Keratinocyte (primary cell): ENCODE measurements around the gene CUBN. TPM values are rescaled to one million over a fixed set of nuclear protein-coding genes. Genes with fewer than 3 reads are reported as not detected.

ENCODE experiments used
- DNase-seq: peaks from one replicate; pipeline ENCODE4 v3.0.0-alpha.2; 2011; ENCODE audit warnings: low read depth, missing footprints, low spot score
- FAIRE-seq: peaks from 2 replicates; lab custom pipeline; 2011; peaks lifted over from hg19 to GRCh38; lab: Jason Lieb, UNC
- H2AFZ ChIP-seq: 2 replicates; pipeline ENCODE4 v1.6.0; 2012; ENCODE audit warnings: low read length, control low read depth, inconsistent platforms; ENCODE audit not compliant: control insufficient read depth
- H3K27ac ChIP-seq: 2 replicates; pipeline ENCODE4 v1.5.1; 2011; ENCODE audit warnings: low read length; ENCODE audit not compliant: control insufficient read depth, insufficient read depth
- H3K27me3 ChIP-seq: 3 replicates; pipeline ENCODE4 v1.6.0; 2011; ENCODE audit warnings: low read length; ENCODE audit not compliant: control insufficient read depth, insufficient read depth; ENCODE audit errors: extremely low read depth
- H3K36me3 ChIP-seq, 2 experiments: 2 replicates in 1 of 2; 3 replicates in 1 of 2; pipeline ENCODE4 v1.5.1; 2011; ENCODE audit warnings: low read length in 2 of 2, mild to moderate bottlenecking in 1 of 2; ENCODE audit not compliant: control insufficient read depth in 2 of 2, insufficient read depth in 2 of 2; ENCODE audit errors: extremely low read depth in 1 of 2
- H3K4me1 ChIP-seq: 3 replicates; pipeline ENCODE4 v1.5.1; 2011; ENCODE audit warnings: low read length; ENCODE audit not compliant: control insufficient read depth, insufficient read depth; ENCODE audit errors: extremely low read depth
- H3K4me2 ChIP-seq: 3 replicates; pipeline ENCODE4 v1.6.0; 2011; ENCODE audit warnings: low read depth, low read length; ENCODE audit not compliant: control insufficient read depth, insufficient read depth; ENCODE audit errors: extremely low read depth
- H3K4me3 ChIP-seq, 3 experiments: fragments of 200-600 bp in 1 of 3; sonication (generic) in 1 of 3; 2 replicates in 2 of 3; 3 replicates in 1 of 3; pipeline ENCODE4 v1.5.1; 2011 to 2016; ENCODE audit warnings: low read length in 3 of 3, mild to moderate bottlenecking in 3 of 3, control low read depth in 2 of 3, inconsistent platforms in 1 of 3, low read depth in 1 of 3, mixed read lengths in 1 of 3, mixed run types in 1 of 3, moderate library complexity in 1 of 3; ENCODE audit not compliant: control insufficient read depth in 2 of 3, insufficient read depth in 2 of 3; ENCODE audit errors: extremely low read depth in 1 of 3
- H3K79me2 ChIP-seq: 2 replicates; pipeline ENCODE4 v1.6.0; 2012; ENCODE audit warnings: low read length; ENCODE audit not compliant: control insufficient read depth, insufficient read depth
- H3K9ac ChIP-seq: 3 replicates; pipeline ENCODE4 v1.6.0; 2011; ENCODE audit warnings: low read length; ENCODE audit not compliant: control insufficient read depth, insufficient read depth; ENCODE audit errors: extremely low read depth
- H3K9me1 ChIP-seq: 3 replicates; pipeline ENCODE4 v1.6.0; 2011; ENCODE audit warnings: low read length; ENCODE audit not compliant: control insufficient read depth, insufficient read depth; ENCODE audit errors: extremely low read depth
- H3K9me3 ChIP-seq: 2 replicates; pipeline ENCODE4 v1.5.1; 2012; ENCODE audit warnings: low read depth, low read length; ENCODE audit not compliant: control insufficient read depth
- H4K20me1 ChIP-seq: 3 replicates; pipeline ENCODE4 v1.6.0; 2011; ENCODE audit warnings: low read length; ENCODE audit not compliant: control insufficient read depth, insufficient read depth; ENCODE audit errors: extremely low read depth
- EZH2 ChIP-seq: IDR thresholded peaks from one replicate; pipeline ENCODE4 v1.6.1; 2012; ENCODE audit warnings: inconsistent platforms, mild to moderate bottlenecking, low read length, moderate library complexity
- dilution Hi-C: fragments of 300-500 bp; cut with MboI; formaldehyde crosslinking; loops from one replicate; pipeline ENCODE4 v1.7.0; 2020; ENCODE audit warnings: low sequenced_read_pairs; ENCODE audit not compliant: extremely low pct_ligation_motif_present
- polyA plus RNA-seq, 5 experiments: library from polyadenylated mRNA; depleted of rRNA in 3 of 5; stranded (reverse) in 3 of 5; stranded (forward) in 1 of 5; unstranded in 1 of 5; fragments of >200 nt; gene quantifications; 1 replicate in 1 of 5; 2 replicates in 3 of 5; 3 replicates in 1 of 5; pipeline versions ENCODE4 v1.2.1 to v1.2.3, GENCODE V29; 2011 to 2012; ENCODE audit warnings: missing spikeins in 2 of 5, low read depth in 1 of 5, low replicate concordance in 1 of 5
- TF ChIP-seq, protein P1 (sequence below), 3 experiments: IDR thresholded peaks in 1 of 3; conservative IDR thresholded peaks in 1 of 3; optimal IDR thresholded peaks in 1 of 3; 2 replicates in 2 of 3; 3 replicates in 1 of 3; pipeline versions ENCODE3 to v1.5.1; 2011; ENCODE audit warnings: low read length in 3 of 3, mild to moderate bottlenecking in 3 of 3, moderate library complexity in 2 of 3, control low read depth in 1 of 3, inconsistent platforms in 1 of 3; ENCODE audit not compliant: insufficient read depth in 2 of 3; ENCODE audit errors: extremely low read depth in 1 of 3

CUBN gene
- polyA plus RNA-seq, 1 donor (not counting 4 experiments of a cell fraction or from before 2014, with no cell fraction given) = 0.07 TPM

DNA sequence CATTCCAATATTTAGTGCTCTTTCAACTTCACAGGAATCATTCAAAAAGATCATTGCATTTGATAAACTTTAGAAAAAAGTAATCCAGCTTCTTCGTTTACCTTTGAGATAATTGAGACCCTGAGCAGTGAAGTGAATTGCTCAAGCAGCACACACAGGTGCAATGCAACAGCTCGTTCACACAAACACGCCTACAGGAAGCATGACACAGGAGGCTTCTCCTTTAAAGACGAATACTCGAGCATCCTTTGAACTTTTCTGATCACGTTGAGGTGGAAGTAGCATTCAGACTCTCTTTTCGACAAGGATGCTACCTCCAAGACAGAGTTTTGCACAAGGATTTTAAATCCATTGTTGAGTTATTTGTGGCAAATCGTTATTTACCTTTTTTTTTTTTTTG, 294.4 kb downstream of the CUBN start:
- dilution Hi-C loops = no loop called here
- Histone ChIP-seq H3K9me3 (no peaks in the 10 kb centered on the region), H2AFZ (no peak overlapping the region), H3K27ac (no peak overlapping the region), H3K9ac (no peak overlapping the region), H3K4me1 (no peaks in the 10 kb centered on the region), H3K36me3 (no peaks in the 10 kb centered on the region), H4K20me1 (no peaks in the 10 kb centered on the region), H3K4me3 (no peak overlapping the region), H3K79me2 (no peaks in the 10 kb centered on the region), H3K4me2 (no peak overlapping the region), H3K9me1 (no peaks in the 10 kb centered on the region), H3K27me3 (no peaks in the 10 kb centered on the region)
- TF ChIP-seq EZH2 = no peak
- TF ChIP-seq, protein P1, sequence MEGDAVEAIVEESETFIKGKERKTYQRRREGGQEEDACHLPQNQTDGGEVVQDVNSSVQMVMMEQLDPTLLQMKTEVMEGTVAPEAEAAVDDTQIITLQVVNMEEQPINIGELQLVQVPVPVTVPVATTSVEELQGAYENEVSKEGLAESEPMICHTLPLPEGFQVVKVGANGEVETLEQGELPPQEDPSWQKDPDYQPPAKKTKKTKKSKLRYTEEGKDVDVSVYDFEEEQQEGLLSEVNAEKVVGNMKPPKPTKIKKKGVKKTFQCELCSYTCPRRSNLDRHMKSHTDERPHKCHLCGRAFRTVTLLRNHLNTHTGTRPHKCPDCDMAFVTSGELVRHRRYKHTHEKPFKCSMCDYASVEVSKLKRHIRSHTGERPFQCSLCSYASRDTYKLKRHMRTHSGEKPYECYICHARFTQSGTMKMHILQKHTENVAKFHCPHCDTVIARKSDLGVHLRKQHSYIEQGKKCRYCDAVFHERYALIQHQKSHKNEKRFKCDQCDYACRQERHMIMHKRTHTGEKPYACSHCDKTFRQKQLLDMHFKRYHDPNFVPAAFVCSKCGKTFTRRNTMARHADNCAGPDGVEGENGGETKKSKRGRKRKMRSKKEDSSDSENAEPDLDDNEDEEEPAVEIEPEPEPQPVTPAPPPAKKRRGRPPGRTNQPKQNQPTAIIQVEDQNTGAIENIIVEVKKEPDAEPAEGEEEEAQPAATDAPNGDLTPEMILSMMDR (optimal IDR thresholded peaks at IDR 0.05 in 1 of 3, IDR thresholded peaks at IDR 0.05 in 1 of 3, conservative IDR thresholded peaks at IDR 0.05 in 1 of 3; ENCODE audit: extremely low read depth in 1 of 3, insufficient read depth in 2 of 3, low read length in 3 of 3) = no peak
- FAIRE-seq = no peak
- no peak for DNase-seq

- dilution Hi-C loops = no loop called here
- no peaks in the 10 kb centered on the region for H3K27me3 ChIP-seq
- H3K4me1 ChIP-seq = no peaks in the 10 kb centered on the region
- H4K20me1 ChIP-seq = no peaks in the 10 kb centered on the region
- H3K9me1 ChIP-seq = no peaks in the 10 kb centered on the region
- peak overlapping the region; percentile 59 for H2AFZ ChIP-seq
- no peaks in the 10 kb centered on the region for H3K9me3 ChIP-seq
- TF ChIP-seq EZH2 = no peak
- TF ChIP-seq, protein P1 (optimal IDR thresholded peaks at IDR 0.05 in 1 of 3, IDR thresholded peaks at IDR 0.05 in 1 of 3, conservative IDR thresholded peaks at IDR 0.05 in 1 of 3; ENCODE audit: extremely low read depth in 1 of 3, insufficient read depth in 2 of 3, low read length in 3 of 3) = no peak
- H3K27ac ChIP-seq = no peak overlapping the region
- FAIRE-seq = no peak
- H3K9ac ChIP-seq = no peak overlapping the region
- no peak for DNase-seq
- peak overlapping the region; percentile 18 for H3K4me2 ChIP-seq
- no peaks in the 10 kb centered on the region for H3K36me3 ChIP-seq
- H3K79me2 ChIP-seq = no peaks in the 10 kb centered on the region
- H3K4me3 ChIP-seq = no peak overlapping the region
Measured at GRCh38 chr10:16832351-16833080, 297.1 kb downstream of the CUBN start.
